NCI-H748 (cell line): ENCODE results near the gene MTSS2.

Source experiments
- DNase-seq: peaks from one replicate; lab custom pipeline; 2025; ENCODE audit not compliant: unreplicated experiment; lab: John Stamatoyannopoulos, UW

Gene MTSS2

GRCh38 chr16:70714581-70715054 lies 28.8 kb upstream of the MTSS2 start:
- DNase-seq: no peak

GRCh38 chr16:70713824-70714223 lies 28.0 kb upstream of the MTSS2 start:
- no peak for DNase-seq

DNA sequence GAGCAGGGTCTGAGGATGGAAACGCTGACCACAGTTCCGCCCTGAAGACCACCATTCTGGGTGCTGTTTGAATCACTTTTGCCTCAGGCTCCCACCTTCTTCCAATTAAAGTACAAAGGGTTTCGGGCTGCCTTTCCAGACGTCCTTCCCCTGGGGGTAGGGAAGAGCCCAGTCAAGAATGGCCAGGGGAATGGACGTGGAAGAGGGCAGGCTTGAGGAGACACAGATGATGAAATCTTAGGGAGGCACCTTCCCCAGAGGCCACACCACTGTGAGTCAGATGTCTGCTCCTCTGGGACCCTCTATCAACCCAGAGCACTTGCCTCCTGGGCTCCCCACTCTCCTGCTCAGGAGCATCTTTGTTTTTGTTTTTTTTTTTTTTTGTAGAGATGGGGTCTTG lies 27.5 kb upstream of the MTSS2 start:
- no peak for DNase-seq

- no peak for DNase-seq
Measured at GRCh38 chr16:70712942-70713341, 27.1 kb upstream of the MTSS2 start.

DNA sequence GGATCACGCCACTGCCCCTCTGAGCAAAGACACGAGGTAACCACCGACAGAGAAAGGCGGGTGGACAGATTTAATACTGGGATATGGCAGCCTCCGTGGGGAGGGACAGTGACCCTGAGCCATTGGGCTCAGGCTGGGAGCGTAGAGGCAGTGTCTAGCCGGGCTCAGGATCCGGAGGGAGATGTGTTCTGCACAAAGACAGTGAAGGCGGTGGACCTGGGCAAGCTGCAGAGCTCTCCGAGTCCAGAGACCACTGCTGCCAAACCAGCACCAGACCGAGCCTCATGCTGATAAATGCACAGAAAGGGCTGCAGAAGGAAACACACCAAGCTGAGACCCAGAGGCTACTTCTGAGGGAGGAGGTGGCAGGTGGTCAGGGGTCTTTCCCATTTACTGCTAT lies 26.5 kb upstream of the MTSS2 start:
- DNase-seq: no peak

- no peak for DNase-seq
Measured at GRCh38 chr16:70711211-70712031, 25.6 kb upstream of the MTSS2 start.

- no peak for DNase-seq
Measured at GRCh38 chr16:70710422-70711210, 24.8 kb upstream of the MTSS2 start.

- no peak for DNase-seq
Measured at GRCh38 chr16:70709942-70710341, 24.1 kb upstream of the MTSS2 start.

GRCh38 chr16:70709457-70709856 lies 23.6 kb upstream of the MTSS2 start:
- no peak for DNase-seq

- no peak for DNase-seq
Measured at GRCh38 chr16:70708366-70709246, 22.8 kb upstream of the MTSS2 start.

GRCh38 chr16:70706948-70707465 lies 21.2 kb upstream of the MTSS2 start:
- DNase-seq: no peak

GRCh38 chr16:70705056-70705455 lies 19.2 kb upstream of the MTSS2 start:
- no peak for DNase-seq

DNA sequence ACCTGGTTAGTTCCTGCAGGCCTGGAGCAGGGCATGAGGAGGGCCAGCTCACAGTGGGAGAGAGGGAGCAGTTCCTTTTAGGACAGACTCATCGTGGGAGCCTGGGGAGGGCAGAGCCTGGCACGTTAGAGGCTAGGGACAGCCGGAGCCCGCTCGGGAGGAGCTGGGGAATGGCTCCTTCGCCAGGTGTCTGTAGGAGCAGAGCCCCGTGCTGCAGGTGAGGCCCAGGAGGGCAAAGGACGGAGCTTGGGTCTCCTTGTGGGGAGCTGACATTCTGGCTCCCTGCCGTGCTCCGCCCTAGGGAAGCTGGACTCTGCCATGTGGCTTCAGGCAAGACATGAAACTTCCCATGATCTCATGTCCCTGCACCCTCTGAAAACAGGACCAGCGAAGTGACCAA lies 18.7 kb upstream of the MTSS2 start:
- DNase-seq: no peak

DNA sequence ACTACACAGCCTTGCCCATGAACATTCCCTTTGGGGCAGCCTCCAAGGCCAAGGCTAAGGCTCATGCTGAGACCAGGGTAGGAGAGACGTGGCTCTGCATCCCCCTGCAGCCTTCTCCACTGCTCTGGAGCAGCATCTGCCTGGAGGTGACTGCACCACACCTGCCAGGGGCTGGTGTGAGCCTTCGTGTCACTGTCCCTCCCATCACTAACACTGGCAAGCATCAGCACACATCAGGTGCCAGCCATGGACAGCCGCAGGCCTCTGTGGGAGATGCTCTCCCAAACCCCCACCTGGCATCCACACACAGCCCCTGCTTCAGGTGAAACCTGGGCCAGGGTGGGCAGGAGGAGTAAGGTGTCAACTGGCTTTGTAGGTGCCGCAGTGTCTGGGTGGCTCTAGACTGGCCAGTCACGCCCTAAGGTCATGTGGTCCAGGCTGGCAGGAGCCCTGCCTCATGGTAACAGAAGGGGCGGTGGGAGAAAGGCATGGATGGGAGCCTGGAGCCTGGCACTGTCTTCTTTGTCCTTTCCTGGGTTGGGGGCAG lies 18.1 kb upstream of the MTSS2 start:
- DNase-seq: no peak

DNA sequence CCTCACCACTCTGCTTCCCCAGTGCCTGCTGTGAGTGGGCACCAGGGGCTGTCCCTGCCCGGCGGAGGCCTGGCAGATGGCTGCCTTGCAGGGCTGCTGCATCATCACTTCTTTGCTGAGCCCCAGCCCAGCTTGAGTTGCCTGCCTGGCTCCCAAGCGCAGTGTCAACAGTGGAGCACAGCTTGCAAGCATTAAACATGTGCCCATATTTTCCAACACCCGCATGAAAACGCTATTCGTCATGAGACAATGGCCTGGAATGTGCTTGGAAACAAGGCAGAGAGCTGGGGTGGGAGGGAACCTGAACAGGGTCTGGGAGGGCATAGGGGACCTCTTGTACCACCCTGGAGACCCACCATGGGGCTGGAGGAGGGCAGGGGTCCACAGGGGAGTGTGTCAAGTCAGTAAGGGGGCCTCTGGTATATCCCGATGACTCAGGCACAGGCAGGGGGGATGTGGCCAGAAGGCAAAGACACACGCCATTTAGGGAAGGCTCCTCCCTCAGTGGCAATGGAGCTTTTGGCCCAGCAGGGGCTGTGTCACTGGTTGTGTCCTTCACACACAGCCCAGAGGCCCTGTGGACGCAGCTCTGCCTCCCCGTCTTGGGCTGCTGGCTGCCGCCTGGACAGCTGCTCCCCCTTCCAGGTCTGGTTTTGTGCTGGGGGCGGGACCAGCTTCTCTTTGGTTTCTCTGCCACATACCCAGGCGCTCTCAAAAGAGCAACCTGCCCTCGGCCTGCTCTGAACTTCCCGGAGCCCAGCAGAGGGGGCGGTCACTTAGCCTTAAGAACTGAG lies 17.4 kb upstream of the MTSS2 start:
- DNase-seq: no peak

DNA sequence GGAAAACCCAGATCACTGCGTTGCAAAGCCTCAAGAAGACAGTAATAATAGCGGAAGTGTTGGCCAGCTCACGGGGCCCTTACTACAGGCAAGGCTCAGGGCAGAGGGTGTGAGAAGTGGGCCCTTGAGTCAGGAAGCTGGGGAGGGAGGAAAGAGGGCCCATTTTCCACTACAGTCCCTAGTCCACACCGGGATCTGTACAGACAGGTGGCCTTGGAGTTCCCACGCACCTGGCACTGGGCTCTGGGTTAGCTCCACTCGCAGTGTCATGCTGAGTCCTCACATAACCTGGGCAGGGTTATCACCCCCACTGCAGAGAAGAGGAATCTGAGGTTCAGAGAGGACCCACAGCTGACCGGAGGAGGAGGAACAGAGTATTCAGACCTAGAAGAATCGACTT lies 16.8 kb upstream of the MTSS2 start:
- DNase-seq: no peak

- DNase-seq: no peak
Measured at GRCh38 chr16:70701998-70702397, 16.1 kb upstream of the MTSS2 start.

DNA sequence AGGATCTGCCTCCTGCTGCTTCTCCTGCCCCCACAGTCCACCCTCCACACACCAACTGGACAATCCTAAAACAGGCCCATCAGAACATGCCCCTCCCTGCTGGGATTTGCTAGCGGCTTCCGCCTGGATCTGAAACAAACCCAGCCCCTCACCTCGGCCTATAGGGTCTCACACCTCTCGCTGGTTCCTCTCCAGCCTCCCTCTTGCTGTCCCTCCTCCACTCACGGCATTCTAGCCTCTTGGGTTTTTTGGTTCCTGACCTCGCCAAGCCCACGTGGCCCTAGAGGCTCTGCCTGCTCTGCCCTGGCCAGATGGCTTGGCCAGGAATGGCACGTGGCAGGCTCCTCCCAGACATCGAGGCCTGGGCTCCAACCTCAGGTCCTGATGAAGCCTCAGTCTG lies 15.7 kb upstream of the MTSS2 start:
- no peak for DNase-seq

DNA sequence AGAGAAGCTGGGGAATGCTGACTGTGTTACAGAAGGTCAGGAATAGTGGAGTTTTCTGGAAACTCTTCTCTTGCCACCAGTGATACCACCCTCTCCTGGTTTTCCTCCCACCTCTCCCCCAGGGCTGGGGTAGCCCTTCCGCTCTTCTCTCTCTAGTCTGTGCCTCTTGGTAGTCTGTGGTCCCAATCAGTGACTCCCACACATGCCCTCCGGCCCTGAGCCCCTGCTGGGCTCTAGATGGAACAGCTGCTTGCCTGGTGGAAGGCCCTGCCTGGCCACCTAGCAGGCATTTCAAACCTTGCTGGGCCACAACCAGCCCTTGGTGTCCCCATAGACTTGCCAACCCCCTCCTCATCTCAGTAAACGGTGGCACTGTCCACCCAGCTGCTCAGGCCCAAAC lies 15.2 kb upstream of the MTSS2 start:
- DNase-seq: no peak
